Measurements from ENCODE around the gene CD200.

DNA sequence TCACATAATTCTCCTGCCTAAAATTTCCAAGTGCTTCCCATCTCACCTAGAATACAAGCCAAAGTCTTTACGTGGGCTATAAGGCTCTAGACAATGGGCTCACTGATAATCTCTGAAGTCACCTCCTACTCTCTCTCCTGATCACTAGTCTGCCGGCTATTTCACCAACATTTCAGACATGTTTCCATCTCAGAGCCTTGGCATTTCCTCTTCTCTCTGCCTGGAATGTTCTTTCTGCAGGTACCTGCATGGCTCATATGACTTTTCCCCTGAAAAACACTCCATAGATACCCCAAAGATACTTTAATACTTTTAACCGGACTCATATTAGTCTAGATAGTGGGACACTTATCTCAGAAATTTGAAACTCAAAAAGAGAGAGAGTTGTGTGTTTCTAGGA, 32.7 kb downstream of the CD200 start:
- TF ChIP-seq, protein P1, sequence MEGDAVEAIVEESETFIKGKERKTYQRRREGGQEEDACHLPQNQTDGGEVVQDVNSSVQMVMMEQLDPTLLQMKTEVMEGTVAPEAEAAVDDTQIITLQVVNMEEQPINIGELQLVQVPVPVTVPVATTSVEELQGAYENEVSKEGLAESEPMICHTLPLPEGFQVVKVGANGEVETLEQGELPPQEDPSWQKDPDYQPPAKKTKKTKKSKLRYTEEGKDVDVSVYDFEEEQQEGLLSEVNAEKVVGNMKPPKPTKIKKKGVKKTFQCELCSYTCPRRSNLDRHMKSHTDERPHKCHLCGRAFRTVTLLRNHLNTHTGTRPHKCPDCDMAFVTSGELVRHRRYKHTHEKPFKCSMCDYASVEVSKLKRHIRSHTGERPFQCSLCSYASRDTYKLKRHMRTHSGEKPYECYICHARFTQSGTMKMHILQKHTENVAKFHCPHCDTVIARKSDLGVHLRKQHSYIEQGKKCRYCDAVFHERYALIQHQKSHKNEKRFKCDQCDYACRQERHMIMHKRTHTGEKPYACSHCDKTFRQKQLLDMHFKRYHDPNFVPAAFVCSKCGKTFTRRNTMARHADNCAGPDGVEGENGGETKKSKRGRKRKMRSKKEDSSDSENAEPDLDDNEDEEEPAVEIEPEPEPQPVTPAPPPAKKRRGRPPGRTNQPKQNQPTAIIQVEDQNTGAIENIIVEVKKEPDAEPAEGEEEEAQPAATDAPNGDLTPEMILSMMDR (IDR thresholded peaks at IDR 0.05), result no peak
- TF ChIP-seq EP300 (IDR thresholded peaks at IDR 0.05; ENCODE audit: low read depth) (no peak), POLR2A (IDR thresholded peaks at IDR 0.05) (no peak)

Measured in transverse colon (tissue), 3 donors.